HG02884 (cell line): Measurements from ENCODE around the gene ASIP.
"Not testable (repeated sequence)": the region's sequence is repeated elsewhere in the genome, so short reads cannot be mapped to it uniquely, and the experiment has no call there.

Experiments
- ATAC-seq: cut with Tn5 transposase; IDR thresholded peaks from one replicate; pipeline ENCODE4 v1.9.1; 2021; ENCODE audit warnings: mild to moderate bottlenecking, moderate library complexity; ENCODE audit not compliant: unreplicated experiment

The ASIP gene

DNA sequence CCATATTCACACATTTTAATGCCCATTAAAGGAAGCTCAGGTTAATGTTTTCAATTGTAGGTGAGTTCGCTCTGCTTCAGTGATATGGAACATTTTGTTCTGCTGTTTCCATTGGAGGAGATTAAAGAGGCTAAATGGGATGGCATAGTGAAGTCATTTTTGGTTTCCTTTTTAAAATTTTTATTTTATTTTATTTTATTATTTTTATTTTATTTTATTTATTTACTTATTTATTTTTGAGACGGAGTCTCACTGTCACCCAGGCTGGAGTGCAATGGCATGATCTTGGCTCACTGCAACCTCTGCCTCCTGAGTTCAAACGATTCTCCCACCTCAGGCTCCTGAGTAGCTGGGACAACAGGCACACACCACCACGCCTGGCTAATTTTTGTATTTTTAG, 792 bp downstream of the ASIP start:
- ATAC-seq: not testable (repeated sequence)

DNA sequence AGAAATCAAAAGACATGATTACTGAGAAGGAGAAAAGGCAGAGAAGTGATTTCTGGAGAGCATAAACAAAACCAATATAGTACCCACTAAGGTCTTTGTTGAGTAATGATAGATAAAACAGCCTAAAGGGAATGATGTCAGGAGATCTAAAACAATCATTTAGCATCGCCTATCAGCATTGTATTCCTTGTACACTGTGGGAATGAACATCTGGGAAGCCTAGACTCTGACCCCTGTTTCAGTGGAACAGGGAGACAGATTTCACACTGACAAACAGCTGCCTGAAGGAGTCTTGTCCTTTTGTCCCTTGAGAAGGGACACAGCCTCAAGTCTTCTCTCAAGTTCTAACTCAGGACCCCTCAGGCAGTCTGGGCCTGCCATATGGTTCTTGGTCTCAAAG, 1.7 kb downstream of the ASIP start:
- no peak for ATAC-seq

DNA sequence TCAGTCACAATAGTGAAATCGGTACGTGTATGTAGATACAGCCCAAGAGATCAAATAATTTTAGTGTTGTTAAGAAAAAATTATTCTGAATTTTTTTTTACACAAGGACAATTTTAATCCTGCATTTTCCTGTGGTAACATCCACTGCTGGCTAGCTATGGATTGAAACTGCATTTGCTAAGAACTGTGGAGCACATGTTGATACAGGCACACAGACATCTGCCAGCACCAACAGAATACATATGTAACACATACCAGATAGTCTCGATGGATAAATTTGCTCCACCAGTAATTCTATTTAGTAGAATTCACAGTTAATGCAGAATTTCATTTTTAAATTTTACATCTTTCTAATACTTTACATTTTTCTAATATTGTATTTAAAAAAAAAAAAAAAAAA, 2.2 kb downstream of the ASIP start:
- no peak for ATAC-seq

DNA sequence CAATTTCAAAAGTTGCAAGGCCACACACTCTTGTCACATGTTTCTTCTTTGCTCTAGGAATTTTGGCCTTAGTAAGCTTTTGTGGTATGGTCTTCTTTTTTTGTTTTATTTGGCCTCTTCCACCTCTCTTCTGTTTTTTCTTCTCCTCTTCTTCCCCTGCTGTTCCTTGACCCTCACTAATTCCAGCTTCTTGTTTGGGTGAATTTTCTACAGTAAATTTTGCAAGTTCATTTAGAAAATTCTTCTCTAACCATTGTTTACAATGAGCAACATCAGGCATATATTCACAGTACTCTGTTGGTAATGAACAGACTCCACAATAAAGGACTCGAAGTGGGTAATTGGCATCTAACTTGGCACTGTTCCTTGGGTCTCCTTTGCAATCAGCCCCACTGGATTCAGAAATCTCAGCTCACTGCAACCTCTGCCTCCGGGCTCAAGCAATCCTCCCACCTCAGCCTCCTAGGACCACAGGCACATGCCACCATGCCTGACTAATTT, 5.0 kb downstream of the ASIP start:
- no peak for ATAC-seq

DNA sequence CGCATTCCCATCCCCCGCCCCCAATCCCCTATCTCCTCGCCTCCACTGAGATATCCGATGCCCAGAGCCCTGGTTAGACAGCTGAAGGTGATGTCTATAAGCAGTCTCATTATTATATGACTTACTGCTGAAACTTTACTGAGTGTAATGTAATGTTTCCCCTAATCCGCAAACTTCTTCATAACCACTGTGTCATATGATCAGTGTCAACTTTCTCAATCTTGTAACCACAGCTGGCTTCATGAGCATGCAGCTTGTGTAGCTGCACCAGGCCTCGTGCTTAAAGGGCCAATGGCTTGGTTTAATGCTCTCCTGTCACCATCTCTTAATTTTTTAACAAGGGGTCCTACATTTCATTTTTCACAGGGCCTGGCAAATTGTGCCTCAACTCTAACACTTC, 8.1 kb downstream of the ASIP start:
- ATAC-seq: peak; percentile 52

DNA sequence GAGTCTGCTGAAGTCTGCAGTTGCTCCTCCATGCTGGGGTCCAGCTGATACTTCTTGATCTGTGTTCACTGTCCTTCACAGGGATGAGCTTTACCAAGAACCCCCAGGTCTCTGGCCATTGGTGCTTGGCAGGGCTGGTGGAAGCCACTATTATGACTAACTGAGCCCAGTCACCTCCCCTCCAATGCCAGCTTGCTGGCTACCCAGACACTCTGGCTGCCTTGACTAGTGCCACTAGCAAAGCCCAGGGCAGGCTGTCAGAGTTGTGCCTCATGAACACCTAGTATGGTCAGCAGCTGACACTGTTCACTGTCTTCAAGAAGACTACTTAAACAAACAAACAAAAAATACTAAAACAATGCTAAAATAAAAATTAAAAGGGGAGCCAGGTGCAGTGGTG, 8.8 kb downstream of the ASIP start:
- no peak for ATAC-seq

DNA sequence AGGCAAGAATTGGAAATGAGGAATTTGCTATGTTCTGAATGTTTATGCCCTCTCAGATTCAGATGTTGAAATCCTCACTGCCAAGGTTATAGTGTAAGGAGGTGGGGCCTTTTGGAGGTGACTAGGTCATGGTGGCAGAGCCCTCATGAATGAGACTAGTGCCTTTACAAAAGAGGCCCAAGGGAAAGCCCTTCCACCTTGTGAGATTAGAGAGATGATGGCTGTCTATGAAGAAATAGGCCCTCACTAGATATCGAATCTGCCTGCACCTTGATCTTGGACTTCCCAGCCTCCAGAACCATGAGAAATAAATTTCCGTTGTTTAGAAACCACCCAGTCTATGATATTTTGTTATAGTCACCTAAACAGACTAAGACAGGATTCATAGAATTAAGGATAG, 10.4 kb downstream of the ASIP start:
- no peak for ATAC-seq

DNA sequence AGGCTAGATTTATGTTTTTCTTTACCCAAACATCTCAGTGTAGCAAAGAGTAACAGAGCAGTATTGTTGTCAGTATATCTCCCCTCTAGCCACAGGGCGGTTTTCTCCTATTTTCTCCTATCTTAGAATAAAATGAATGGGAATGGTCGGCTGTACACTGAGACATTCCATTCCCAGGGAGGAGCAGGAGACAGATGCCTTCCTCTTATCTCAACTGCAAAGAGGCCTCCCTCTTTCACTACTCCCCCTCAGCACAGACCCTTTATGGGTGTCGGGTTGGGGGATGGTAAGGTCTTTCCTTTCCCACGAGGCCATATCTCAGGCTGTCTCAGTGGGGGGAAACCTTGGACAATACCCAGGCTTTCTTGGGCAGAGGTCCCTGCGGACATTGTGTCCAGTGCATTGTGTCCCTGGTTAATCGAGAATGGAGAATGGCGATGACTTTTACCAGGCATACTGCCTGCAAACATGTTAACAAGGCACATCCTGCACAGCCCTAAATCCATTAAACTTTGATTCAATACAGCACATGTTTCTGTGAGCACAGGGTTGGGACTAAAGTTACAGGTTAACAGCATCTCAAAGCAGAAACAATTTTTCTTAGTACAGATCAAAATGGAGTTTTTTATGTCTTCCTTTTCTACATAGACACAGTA, 11.3 kb downstream of the ASIP start:
- not testable (repeated sequence) for ATAC-seq

DNA sequence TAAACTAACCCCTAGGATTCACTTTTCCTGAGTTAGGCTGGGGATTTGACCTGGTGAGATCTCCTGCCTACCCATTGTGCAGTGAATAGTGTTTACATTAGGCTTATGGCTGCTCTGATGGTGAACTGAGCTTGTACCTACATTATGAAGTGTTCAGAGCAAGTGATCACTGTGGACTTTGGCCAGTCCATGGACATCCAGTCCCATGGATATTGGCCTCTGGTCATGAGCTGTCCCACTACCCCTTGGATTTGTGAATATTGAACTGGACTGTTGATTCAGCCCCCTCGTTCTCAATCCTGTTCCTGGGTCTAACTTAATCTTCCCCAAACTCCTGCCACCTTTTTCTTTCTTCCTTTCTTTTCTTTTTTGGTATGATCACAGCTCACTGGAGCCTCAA, 13.8 kb downstream of the ASIP start:
- ATAC-seq: no peak

DNA sequence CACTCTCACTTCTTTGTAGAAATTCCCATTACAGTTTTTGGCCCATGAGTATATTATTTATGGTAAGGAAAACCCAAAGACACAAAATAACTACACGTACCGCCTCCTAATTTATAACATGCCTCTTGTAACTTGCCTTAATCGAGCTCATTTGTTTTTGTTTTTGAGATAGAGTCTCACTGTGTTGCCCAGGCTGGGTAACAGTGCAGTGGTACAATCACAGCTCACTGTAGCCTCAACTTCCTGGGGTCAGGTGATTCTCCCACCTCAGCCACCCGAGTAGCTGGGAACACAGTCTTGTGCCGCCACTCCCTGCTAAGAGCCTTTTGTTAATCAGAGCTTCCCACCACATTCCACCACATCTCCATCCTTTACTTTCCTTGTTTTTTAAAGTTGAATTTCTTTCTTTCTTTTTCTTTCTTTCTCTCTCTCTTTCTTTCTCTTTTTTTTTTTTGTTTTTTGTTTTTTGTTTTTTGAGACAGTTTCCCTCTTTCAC, 15.5 kb downstream of the ASIP start:
- ATAC-seq: no peak

DNA sequence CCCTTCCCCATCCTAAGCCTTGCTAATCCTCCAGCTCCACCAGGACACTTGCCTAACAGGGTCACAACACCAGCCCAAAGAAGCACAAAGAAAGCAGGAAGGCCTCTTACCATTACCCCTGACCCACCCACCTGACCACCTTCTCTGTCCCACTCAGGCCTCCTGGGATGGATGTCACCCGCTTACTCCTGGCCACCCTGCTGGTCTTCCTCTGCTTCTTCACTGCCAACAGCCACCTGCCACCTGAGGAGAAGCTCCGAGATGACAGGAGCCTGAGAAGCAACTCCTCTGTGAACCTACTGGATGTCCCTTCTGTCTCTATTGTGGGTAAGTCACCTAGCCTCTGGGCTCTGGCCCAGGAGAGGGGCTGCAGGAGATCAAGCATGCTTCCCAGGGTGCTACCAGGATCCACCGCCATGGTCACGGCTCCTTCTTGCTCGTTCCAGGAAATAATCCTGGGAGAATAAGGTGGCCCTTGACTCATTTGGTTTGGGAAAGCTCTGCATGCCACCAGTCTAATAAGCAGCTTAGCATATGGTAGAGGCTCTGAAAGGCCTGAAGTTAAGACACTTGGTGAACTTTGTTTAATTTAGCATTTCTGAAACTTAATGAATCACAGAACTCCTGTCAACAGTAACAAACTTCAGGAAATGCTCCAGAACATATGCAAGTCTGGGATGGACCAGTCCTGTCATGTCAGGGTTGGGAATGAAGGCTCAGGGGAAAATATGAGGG, 19.2 kb downstream of the ASIP start:
- ATAC-seq: no peak

DNA sequence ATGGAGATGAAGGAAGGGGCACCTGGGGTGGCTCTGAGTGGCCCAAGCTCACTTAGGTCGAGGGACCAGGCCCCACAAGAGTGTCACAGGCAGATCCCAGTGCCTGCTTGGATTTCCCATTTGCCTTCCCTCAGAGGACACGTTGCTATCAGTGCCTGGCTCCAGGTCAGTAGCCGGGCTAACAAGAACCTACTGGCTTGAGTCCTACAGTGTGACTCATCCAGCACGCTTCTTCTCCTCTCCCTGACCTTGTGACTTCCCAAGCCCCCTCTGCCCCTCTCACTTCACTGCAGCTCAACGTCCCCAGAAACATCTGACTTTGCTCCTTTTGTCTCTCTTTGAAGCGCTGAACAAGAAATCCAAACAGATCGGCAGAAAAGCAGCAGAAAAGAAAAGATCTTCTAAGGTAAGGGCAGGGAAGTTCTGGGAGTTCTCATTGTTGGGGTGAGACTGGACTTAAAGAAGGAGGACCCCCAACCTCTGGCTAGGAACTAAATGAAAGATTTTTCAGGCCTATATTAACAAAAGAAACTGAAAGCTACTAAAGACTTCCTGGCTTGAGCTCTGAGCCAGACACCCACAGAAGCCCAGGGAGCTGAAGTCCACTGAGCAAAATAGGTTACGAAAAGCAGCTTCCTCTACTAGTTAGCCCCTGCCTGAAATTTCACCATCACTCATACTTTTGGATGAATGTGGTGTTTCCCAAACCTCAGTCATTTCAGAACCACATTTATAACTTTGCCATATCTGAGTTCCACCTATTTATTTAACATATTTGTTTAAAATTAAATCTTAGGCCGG, 21.5 kb downstream of the ASIP start:
- ATAC-seq: no peak

DNA sequence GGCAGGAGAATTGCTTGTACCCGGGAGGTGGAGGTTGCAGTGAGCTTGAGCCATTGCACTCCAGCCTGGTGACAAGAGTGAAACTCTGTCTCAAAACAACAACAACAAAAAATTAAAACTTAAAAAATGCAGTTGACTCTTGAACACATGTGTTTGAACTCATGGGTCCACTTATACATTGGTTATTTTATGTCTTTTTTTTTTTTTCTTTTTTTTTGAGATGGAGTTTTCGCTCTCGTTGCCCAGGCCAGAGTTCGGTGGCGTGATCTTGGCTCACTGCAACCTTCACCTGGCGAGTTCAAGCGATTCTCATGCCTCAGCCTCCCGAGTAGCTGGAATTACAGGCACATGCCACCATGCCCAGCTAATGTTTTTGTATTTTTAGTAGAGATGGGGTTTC, 22.2 kb downstream of the ASIP start:
- ATAC-seq: not testable (repeated sequence)

DNA sequence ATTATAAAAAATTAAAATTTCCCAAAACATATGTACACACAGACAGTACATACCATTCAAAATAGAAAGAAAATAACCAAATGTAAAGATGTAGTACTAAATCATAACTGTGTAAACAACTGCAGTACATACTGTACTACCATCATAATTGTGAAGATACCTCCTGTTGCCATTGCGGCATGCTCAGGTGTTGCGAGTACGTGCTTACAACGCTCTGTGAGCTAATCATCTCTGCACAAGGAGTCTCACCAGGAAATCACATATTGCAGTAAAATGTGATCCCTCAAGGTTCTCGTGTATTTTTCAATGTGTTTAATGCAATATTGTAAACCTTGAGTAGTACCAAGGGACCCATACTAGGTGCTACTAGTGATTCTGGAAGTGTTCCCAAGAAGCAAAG, 22.9 kb downstream of the ASIP start:
- ATAC-seq: no peak

DNA sequence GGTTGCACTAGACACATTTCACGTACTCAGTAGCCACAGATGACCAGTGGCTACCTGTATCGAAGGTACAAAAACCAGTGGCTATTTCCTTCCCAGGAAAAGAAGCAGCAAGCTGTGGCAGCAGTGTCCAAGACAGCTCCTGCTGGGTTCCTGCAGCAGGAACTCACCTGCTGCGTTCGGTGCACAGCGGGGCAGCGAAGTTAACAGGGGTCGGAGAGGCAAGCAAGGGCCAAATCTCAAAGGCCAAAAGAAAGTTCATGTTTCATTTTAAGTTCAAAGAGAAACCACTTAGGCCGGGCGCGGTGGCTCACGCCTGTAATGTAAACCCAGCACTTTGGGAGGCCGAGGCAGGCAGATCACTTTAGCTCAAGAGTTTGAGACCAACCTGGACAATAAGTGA, 26.9 kb downstream of the ASIP start:
- ATAC-seq: no peak

DNA sequence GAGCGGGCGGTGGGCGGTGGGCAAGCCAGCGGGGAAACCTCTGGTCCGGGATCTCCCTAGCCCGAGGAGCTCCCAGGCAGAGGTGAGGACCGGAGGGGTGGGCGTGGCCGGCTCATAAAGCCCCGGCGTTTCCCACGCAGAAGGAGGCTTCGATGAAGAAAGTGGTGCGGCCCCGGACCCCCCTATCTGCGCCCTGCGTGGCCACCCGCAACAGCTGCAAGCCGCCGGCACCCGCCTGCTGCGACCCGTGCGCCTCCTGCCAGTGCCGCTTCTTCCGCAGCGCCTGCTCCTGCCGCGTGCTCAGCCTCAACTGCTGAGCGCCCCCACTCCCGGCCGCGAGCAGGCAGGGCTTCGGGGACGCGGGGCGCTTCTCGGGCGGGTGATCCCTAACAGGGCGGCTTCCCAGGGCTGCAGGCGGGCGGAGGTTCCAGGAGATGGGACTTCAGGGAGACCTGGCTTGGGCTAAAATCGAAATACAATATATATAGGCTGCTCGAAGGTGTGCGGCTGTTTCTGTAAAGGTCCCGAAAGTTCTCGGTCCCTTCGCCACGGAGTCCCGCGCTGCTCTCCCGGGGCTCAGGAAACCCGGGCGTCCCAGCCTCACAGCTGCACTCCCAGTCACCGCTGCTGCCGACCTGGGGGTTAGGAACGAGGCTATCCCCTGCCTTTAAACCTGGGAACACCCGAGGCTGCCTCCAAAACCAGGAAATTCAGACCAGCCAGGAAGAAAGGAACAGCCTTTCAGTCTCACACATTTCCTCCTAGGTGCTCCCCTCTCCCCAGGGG, 27.8 kb downstream of the ASIP start:
- no peak for ATAC-seq

DNA sequence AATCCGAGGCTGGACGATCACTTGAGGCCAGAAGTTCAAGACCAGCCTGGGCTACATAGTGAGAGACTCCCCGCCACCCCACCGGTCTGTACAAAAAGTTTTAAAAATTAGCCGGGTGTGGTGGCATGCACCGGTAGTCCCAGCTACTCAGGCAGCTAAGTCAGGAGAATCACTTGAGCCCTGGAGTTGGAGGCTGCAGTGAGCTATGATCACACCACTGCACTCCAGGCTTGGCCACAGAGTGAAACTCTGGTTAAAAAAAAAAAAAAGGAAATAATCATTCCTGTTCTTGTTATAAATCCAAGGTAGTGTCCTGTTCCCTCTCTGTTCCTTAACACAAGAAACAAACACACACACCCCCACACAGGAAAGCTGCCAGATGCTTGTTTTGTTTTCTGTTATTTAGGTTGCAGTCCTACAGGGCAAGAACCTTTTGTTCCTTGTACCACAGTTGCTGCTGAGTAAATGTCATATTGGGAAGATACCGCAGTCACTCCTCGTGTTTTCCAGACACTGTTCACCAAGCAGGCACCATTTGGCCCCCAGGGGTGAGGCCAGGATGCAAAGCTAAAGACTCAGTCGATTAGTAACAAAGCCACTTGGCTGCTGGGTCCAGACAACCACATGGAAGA, 28.9 kb downstream of the ASIP start:
- no peak for ATAC-seq

DNA sequence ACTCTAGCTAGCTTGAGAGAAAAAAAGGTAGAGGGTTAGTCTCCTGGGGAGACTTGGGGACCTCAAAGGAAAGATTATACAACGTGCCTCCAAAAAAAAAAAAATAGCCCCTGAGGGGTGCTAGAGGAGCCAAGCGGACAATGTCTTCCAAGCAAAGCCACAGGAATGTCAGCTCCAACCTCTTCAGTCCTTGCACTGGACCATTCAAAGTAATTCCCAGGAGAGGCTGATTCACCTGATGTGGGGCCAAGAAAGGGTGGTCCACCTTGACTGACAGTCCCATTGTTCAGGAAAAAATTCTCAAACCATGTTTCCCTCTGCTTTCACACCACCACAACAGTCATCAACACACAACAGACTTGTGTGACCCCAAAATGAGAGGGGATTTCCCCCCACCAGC, 30.7 kb downstream of the ASIP start:
- ATAC-seq: no peak

DNA sequence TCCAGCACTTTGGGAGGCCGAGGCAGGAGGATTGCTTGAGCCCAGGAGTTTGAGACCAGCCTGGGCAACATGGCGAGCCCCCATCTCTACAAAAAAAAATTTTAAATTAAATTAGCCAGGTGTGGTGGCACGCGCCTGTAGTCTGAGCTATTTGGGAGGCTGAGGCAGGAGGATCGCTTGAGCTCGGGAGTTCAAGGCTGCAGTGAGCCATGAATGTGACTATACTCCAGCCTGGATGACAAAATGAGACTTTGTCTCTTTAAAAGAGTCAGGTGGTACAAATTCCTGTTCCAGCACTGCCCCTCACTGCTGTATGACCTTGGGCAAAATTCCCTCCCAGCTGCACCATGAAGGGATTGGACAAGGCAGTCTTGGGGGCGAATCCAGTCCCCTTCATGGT, 33.5 kb downstream of the ASIP start:
- no peak for ATAC-seq

DNA sequence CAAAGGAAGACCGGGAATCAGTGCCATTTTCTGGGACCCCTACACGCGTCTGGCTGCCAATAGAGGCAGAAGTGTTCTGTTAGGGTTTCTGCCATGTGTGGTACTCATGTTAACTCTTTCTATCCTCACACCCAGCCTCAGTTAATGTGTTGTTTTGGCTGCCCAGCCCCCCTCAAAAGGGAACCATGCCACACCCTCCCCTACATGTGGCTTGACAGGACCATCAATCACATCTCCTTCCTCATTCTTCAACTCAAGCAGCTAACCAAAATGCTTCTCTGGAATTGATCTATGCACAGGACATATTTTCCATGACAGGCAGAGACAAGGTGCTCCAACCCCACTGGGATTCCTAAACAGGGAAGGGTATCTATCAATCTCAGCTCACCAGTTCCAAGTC, 40.0 kb downstream of the ASIP start:
- ATAC-seq: no peak
